ENCODE data around the gene GRIK1.

- TF ChIP-seq EZH2 (IDR thresholded peaks at IDR 0.05; ENCODE audit: borderline replicate concordance, low read length): no peak
- TF ChIP-seq CTCF (conservative IDR thresholded peaks at IDR 0.05 in 1 of 2, IDR thresholded peaks at IDR 0.05 in 1 of 2; ENCODE audit: extremely low read depth in 1 of 2, insufficient read depth in 1 of 2, low read depth in 1 of 2, low read length in 2 of 2): no peak
These were observed 153.1 kb downstream of the GRIK1 start for GRCh38 chr21:29786496-29787360.
